Measurements from ENCODE around the gene DAB1. TPM values are rescaled to one million over a fixed set of nuclear protein-coding genes. Genes with fewer than 3 reads are reported as not detected.
"Not testable (repeated sequence)": the region's sequence is repeated elsewhere in the genome, so short reads cannot be mapped to it uniquely, and the experiment has no call there.

Gene DAB1
- total RNA-seq, 5 donors from 2014 or later (not counting 1 experiment from before 2014, with no cell fraction given), result 0.82 to 3.7 (median 1.5) TPM

- H3K27me3 Mint-ChIP-seq; POLR2A ChIA-PET; CTCF ChIA-PET; DNase-seq; H3K36me3 Mint-ChIP-seq; H3K4me1 ChIP-seq (ENCODE audit: control insufficient read depth in 1 of 2, extremely low read depth in 1 of 2, insufficient read depth in 2 of 2, low read length in 2 of 2); H3K9me3 Mint-ChIP-seq; ATAC-seq (replicated peaks in 1 of 4); H3K27ac ChIP-seq (ENCODE audit: low read length); H3K4me3 ChIP-seq (ENCODE audit: control insufficient read depth in 1 of 2, extremely low read depth in 1 of 2, low read length in 1 of 2); H3K27ac Mint-ChIP-seq; H3K27me3 ChIP-seq (replicated peaks in 1 of 2; ENCODE audit: control insufficient read depth in 2 of 2, extremely low read depth in 1 of 2, insufficient read depth in 2 of 2, low read length in 1 of 2); H3K4me1 Mint-ChIP-seq; H3K9me3 ChIP-seq; H3K36me3 ChIP-seq (ENCODE audit: control insufficient read depth in 2 of 2, extremely low read depth in 1 of 2, insufficient read depth in 1 of 2, low read length in 1 of 2); H3K4me3 Mint-ChIP-seq: not testable (repeated sequence)
- WGBS (ENCODE audit: insufficient coverage), result 91% methylated on average over 32 of the region's 34 CpGs
Measured at GRCh38 chr1:57343298-57343915, 80.5 kb downstream of the DAB1 start.

- DNase-seq, result no peak
- Histone ChIP-seq H3K27ac (ENCODE audit: low read length) (no peak overlapping the region), H3K27me3 (replicated peaks in 1 of 2; ENCODE audit: control insufficient read depth in 2 of 2, extremely low read depth in 1 of 2, insufficient read depth in 2 of 2, low read length in 1 of 2) (no peaks in the 10 kb centered on the region), H3K9me3 (no peaks in the 10 kb centered on the region), H3K4me1 (ENCODE audit: control insufficient read depth in 1 of 2, extremely low read depth in 1 of 2, insufficient read depth in 2 of 2, low read length in 2 of 2) (no peaks in the 10 kb centered on the region), H3K36me3 (ENCODE audit: control insufficient read depth in 2 of 2, extremely low read depth in 1 of 2, insufficient read depth in 1 of 2, low read length in 1 of 2) (no peaks in the 10 kb centered on the region), H3K4me3 (ENCODE audit: control insufficient read depth in 1 of 2, extremely low read depth in 1 of 2, low read length in 1 of 2) (no peak overlapping the region)
- no peak for ATAC-seq (replicated peaks in 1 of 4)
- WGBS (ENCODE audit: insufficient coverage), result 80% methylated on average over 2 of the region's 3 CpGs
- ChIA-PET CTCF (no interaction called here), POLR2A (no interaction called here)
- no peak overlapping the region for H3K27ac Mint-ChIP-seq
- no peaks in the 10 kb centered on the region for H3K36me3 Mint-ChIP-seq
- no peaks in the 10 kb centered on the region for H3K4me1 Mint-ChIP-seq
- peaks cover 0 to 3% (median 0%) of the 10 kb centered on the region in 3 donors for H3K9me3 Mint-ChIP-seq
- H3K4me3 Mint-ChIP-seq, result no peak overlapping the region
- H3K27me3 Mint-ChIP-seq, result peaks cover 0 to 6% of the 10 kb centered on the region in 2 donors
Measured at GRCh38 chr1:57341721-57342120, 82.1 kb downstream of the DAB1 start.

- no peaks in the 10 kb centered on the region for H3K4me1 ChIP-seq (ENCODE audit: control insufficient read depth in 1 of 2, extremely low read depth in 1 of 2, insufficient read depth in 2 of 2, low read length in 2 of 2)
- H3K36me3 ChIP-seq (ENCODE audit: control insufficient read depth in 2 of 2, extremely low read depth in 1 of 2, insufficient read depth in 1 of 2, low read length in 1 of 2), result no peaks in the 10 kb centered on the region
- 92% methylated on average over 6 of the region's 6 CpGs for WGBS (ENCODE audit: insufficient coverage)
- POLR2A ChIA-PET, result no interaction called here
- no peak overlapping the region for H3K4me3 Mint-ChIP-seq
- CTCF ChIA-PET, result no interaction called here
- H3K36me3 Mint-ChIP-seq, result no peaks in the 10 kb centered on the region
- H3K27ac Mint-ChIP-seq, result no peak overlapping the region
- no peak overlapping the region for H3K4me3 ChIP-seq (ENCODE audit: control insufficient read depth in 1 of 2, extremely low read depth in 1 of 2, low read length in 1 of 2)
- DNase-seq (no peak), ATAC-seq (replicated peaks in 1 of 4) (no peak)
- peaks cover 0 to 6% (median 0%) of the 10 kb centered on the region in 3 donors for H3K9me3 Mint-ChIP-seq
- H3K27ac ChIP-seq (ENCODE audit: low read length), result no peak overlapping the region
- H3K9me3 ChIP-seq, result no peaks in the 10 kb centered on the region
- no peaks in the 10 kb centered on the region for H3K4me1 Mint-ChIP-seq
- peaks cover 0 to 6% of the 10 kb centered on the region in 2 donors for H3K27me3 Mint-ChIP-seq
- H3K27me3 ChIP-seq (replicated peaks in 1 of 2; ENCODE audit: control insufficient read depth in 2 of 2, extremely low read depth in 1 of 2, insufficient read depth in 2 of 2, low read length in 1 of 2), result no peaks in the 10 kb centered on the region
Measured at GRCh38 chr1:57340334-57341070, 83.4 kb downstream of the DAB1 start.

GRCh38 chr1:57337623-57338022, 86.2 kb downstream of the DAB1 start:
- DNase-seq, result no peak
- H3K4me1 Mint-ChIP-seq, result no peaks in the 10 kb centered on the region
- Histone ChIP-seq H3K9me3 (no peaks in the 10 kb centered on the region), H3K36me3 (ENCODE audit: control insufficient read depth in 2 of 2, extremely low read depth in 1 of 2, insufficient read depth in 1 of 2, low read length in 1 of 2) (no peaks in the 10 kb centered on the region), H3K27me3 (replicated peaks in 1 of 2; ENCODE audit: control insufficient read depth in 2 of 2, extremely low read depth in 1 of 2, insufficient read depth in 2 of 2, low read length in 1 of 2) (no peaks in the 10 kb centered on the region), H3K4me3 (ENCODE audit: control insufficient read depth in 1 of 2, extremely low read depth in 1 of 2, low read length in 1 of 2) (no peak overlapping the region), H3K4me1 (ENCODE audit: control insufficient read depth in 1 of 2, extremely low read depth in 1 of 2, insufficient read depth in 2 of 2, low read length in 2 of 2) (no peaks in the 10 kb centered on the region), H3K27ac (ENCODE audit: low read length) (no peak overlapping the region)
- ChIA-PET CTCF (no interaction called here), POLR2A (no interaction called here)
- ATAC-seq (replicated peaks in 1 of 4), result no peak
- no peaks in the 10 kb centered on the region for H3K36me3 Mint-ChIP-seq
- H3K9me3 Mint-ChIP-seq, result peaks cover 0 to 8% (median 0%) of the 10 kb centered on the region in 3 donors
- H3K27ac Mint-ChIP-seq, result no peak overlapping the region
- H3K4me3 Mint-ChIP-seq, result no peak overlapping the region
- WGBS (ENCODE audit: insufficient coverage), result 94% methylated on average over 3 of the region's 3 CpGs
- H3K27me3 Mint-ChIP-seq, result peaks cover 0 to 4% of the 10 kb centered on the region in 2 donors

- no peaks in the 10 kb centered on the region for H3K4me1 Mint-ChIP-seq
- Histone ChIP-seq H3K27me3 (replicated peaks in 1 of 2; ENCODE audit: control insufficient read depth in 2 of 2, extremely low read depth in 1 of 2, insufficient read depth in 2 of 2, low read length in 1 of 2) (no peaks in the 10 kb centered on the region), H3K9me3 (no peaks in the 10 kb centered on the region), H3K27ac (ENCODE audit: low read length) (no peak overlapping the region), H3K4me3 (ENCODE audit: control insufficient read depth in 1 of 2, extremely low read depth in 1 of 2, low read length in 1 of 2) (no peak overlapping the region), H3K36me3 (ENCODE audit: control insufficient read depth in 2 of 2, extremely low read depth in 1 of 2, insufficient read depth in 1 of 2, low read length in 1 of 2) (no peaks in the 10 kb centered on the region), H3K4me1 (ENCODE audit: control insufficient read depth in 1 of 2, extremely low read depth in 1 of 2, insufficient read depth in 2 of 2, low read length in 2 of 2) (no peaks in the 10 kb centered on the region)
- ATAC-seq (replicated peaks in 1 of 4) (no peak), DNase-seq (no peak)
- WGBS (ENCODE audit: insufficient coverage), result no CpG with 5 or more reads among the region's 2 CpGs
- no peak overlapping the region for H3K27ac Mint-ChIP-seq
- POLR2A ChIA-PET, result no interaction called here
- no peak overlapping the region for H3K4me3 Mint-ChIP-seq
- CTCF ChIA-PET, result interaction anchor here in 1 of 2 donors (0.5 kb wide), 1 partner anchor 505 kb away, joined by 3 read pairs; no protein-coding TSS in a partner anchor
- peaks cover 0 to 8% (median 0%) of the 10 kb centered on the region in 3 donors for H3K9me3 Mint-ChIP-seq
- no peaks in the 10 kb centered on the region for H3K36me3 Mint-ChIP-seq
- H3K27me3 Mint-ChIP-seq, result peaks cover 0 to 3% of the 10 kb centered on the region in 2 donors
Measured at GRCh38 chr1:57336793-57337192, 87.1 kb downstream of the DAB1 start.

- Mint-ChIP-seq H3K4me3 (no peak overlapping the region), H3K27me3 (peaks cover 0 to 2% of the 10 kb centered on the region in 2 donors), H3K36me3 (no peaks in the 10 kb centered on the region), H3K27ac (no peak overlapping the region), H3K9me3 (peaks cover 0 to 13% (median 2%) of the 10 kb centered on the region in 3 donors), H3K4me1 (no peaks in the 10 kb centered on the region)
- Histone ChIP-seq H3K4me1 (ENCODE audit: control insufficient read depth in 1 of 2, extremely low read depth in 1 of 2, insufficient read depth in 2 of 2, low read length in 2 of 2) (no peaks in the 10 kb centered on the region), H3K9me3 (no peaks in the 10 kb centered on the region), H3K36me3 (ENCODE audit: control insufficient read depth in 2 of 2, extremely low read depth in 1 of 2, insufficient read depth in 1 of 2, low read length in 1 of 2) (no peaks in the 10 kb centered on the region), H3K27ac (ENCODE audit: low read length) (no peak overlapping the region), H3K27me3 (replicated peaks in 1 of 2; ENCODE audit: control insufficient read depth in 2 of 2, extremely low read depth in 1 of 2, insufficient read depth in 2 of 2, low read length in 1 of 2) (no peaks in the 10 kb centered on the region), H3K4me3 (ENCODE audit: control insufficient read depth in 1 of 2, extremely low read depth in 1 of 2, low read length in 1 of 2) (no peak overlapping the region)
- CTCF ChIA-PET, result no interaction called here
- no peak for DNase-seq
- POLR2A ChIA-PET, result no interaction called here
- ATAC-seq (replicated peaks in 1 of 4), result no peak
- no CpG with 5 or more reads among the region's 3 CpGs for WGBS (ENCODE audit: insufficient coverage)
Measured at GRCh38 chr1:57331620-57332019, 92.2 kb downstream of the DAB1 start.

Measured in T-cell (primary cell).